ENCODE measurements around the gene CHCHD6. TPM values are rescaled to one million over a fixed set of nuclear protein-coding genes. Genes with fewer than 3 reads are reported as not detected.

Gene CHCHD6
- total and polyA plus RNA-seq, 2 of the 4 experiments (the other 2 are of a cell fraction), result 18.8 to 28.9 TPM

DNA sequence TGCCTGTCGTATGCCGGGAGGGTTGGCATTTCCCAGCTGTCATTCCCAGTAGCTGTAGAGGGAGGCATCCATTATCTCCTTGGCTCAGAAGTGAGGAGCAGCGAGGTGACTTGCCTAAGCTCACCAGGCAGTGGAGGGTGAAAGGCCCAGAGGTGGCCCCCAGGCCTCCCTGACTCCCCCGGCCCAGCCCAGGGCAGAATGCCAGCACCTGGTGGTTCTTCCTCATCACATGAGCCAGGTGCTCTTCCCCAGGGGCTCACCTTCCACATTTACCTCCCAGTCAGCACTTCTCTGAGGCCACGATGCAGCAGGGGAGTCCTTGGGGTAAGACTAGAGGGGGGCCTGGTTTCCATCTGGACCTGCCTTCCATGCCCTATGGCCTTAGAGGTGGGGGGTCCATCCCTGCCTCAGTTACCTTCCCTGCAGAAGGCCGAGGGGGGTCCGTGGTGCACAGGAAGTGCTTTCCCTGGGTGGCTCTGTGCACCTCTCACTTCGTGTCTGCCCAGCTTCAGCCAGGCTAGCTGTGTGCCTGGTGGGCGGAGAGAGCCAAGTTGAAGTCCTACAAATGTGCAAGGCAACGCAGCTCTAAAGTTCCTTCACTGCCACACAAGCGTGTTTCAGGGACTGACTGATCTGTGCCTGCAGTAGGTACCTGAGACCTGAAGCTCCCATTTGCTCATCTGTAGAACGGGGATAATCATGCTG is 208.6 kb downstream of the CHCHD6 start:
- no peak overlapping the region for H4K91ac ChIP-seq (ENCODE audit: insufficient read depth, low read depth, low read length)
- no peak overlapping the region for H2BK20ac ChIP-seq (ENCODE audit: low read depth, low read length)
- in situ Hi-C loops (cut with MboI; ENCODE audit: low sequenced_read_pairs) (no loop called here), dilution Hi-C loops (cut with HindIII; ENCODE audit: low sequenced_read_pairs, unreplicated experiment) (no loop called here), intact Hi-C loops (cut with micrococcal nuclease) (no loop called here)
- H2AK9ac ChIP-seq (replicated peaks; ENCODE audit: low read depth, low read length, poor library complexity), result no peak overlapping the region
- no TSS peak for BruUV-seq (replicated peaks)
- H3K27me3 ChIP-seq (ENCODE audit: control insufficient read depth, insufficient read depth, low read length), result no peaks in the 10 kb centered on the region
- WGBS, 2 experiments (ENCODE audit: extremely low coverage in 2 of 2, insufficient read length in 1 of 2), result 91% methylated on average over 4 of the region's 12 CpGs; no CpG with 5 or more reads in 1 of the 2 experiments
- no peak overlapping the region for H3K27ac ChIP-seq (ENCODE audit: insufficient read depth, low read length)
- no peak overlapping the region for H3K9ac ChIP-seq (ENCODE audit: low read depth, low read length)
- no peaks in the 10 kb centered on the region for H4K20me1 ChIP-seq (ENCODE audit: insufficient read depth, low read length)
- CTCF ChIA-PET, result interaction anchor here (1.0 kb wide), 1 partner anchor 15 kb away, joined by 6 read pairs; no protein-coding TSS in a partner anchor
- no peak for ATAC-seq (ENCODE audit: low read depth)
- no peak overlapping the region for H2BK15ac ChIP-seq (ENCODE audit: low read depth, low read length)
- peaks cover 6% of the 10 kb centered on the region; the same call in 1 of the 2 replicates for H3K4me1 ChIP-seq (ENCODE audit: control insufficient read depth, insufficient read depth, low read length)
- H2BK5ac ChIP-seq (ENCODE audit: low read depth, low read length, poor library complexity, severe bottlenecking), result no peak overlapping the region
- H3K9me3 ChIP-seq (ENCODE audit: control insufficient read depth, insufficient read depth, low read length), result no peaks in the 10 kb centered on the region
- peak overlapping the region; percentile 5 for H2AFZ ChIP-seq (replicated peaks; ENCODE audit: low read length, poor library complexity)
- no peak overlapping the region; the same call in 1 of the 2 replicates for H2BK120ac ChIP-seq (ENCODE audit: low read depth, low read length)
- peaks cover 21% of the 10 kb centered on the region for H3K9me1 ChIP-seq (ENCODE audit: insufficient read depth, low read length)
- no peak overlapping the region for H3K18ac ChIP-seq (ENCODE audit: low read depth, low read length)
- no peak for DNase-seq
- H2AK5ac ChIP-seq (ENCODE audit: low read depth, low read length), result peak overlapping the region; percentile 45; the same call in 1 of the 2 replicates
- H4K5ac ChIP-seq (ENCODE audit: low read depth, low read length), result no peak overlapping the region
- no peak overlapping the region for H3K56ac ChIP-seq (ENCODE audit: extremely low read depth, insufficient read depth, low read length)
- H3K36me3 ChIP-seq (ENCODE audit: control insufficient read depth, insufficient read depth, low read length), result no peaks in the 10 kb centered on the region
- no peak overlapping the region for H4K8ac ChIP-seq (ENCODE audit: low read depth in 2 of 2, low read length in 2 of 2)
- POLR2A ChIA-PET (ENCODE audit: unreplicated experiment), result no interaction called here
- H3K23ac ChIP-seq (ENCODE audit: low read depth, low read length), result no peak overlapping the region
- peaks cover 0 to 11% of the 10 kb centered on the region in 2 experiments; a peak in 2 of 4 replicates for H3K79me1 ChIP-seq (ENCODE audit: low read depth in 1 of 2, low read length in 2 of 2)
- no peak overlapping the region for H3K4me3 ChIP-seq (ENCODE audit: insufficient read depth, low read depth, low read length)
- H3K14ac ChIP-seq (replicated peaks; ENCODE audit: low read depth, low read length), result peak overlapping the region; percentile 44; the same call in 1 of the 2 replicates
- no peak overlapping the region for H3K4me2 ChIP-seq (ENCODE audit: low read depth, low read length)
- no peak for TF ChIP-seq MXI1 (IDR thresholded peaks at IDR 0.05; ENCODE audit: borderline replicate concordance, low read depth, low read length)
- no peak for TF ChIP-seq RCOR1 (IDR thresholded peaks at IDR 0.05; ENCODE audit: insufficient replicate concordance, low read length)
- TF ChIP-seq BHLHE40 (IDR thresholded peaks at IDR 0.05; ENCODE audit: low read depth, low read length), result no peak
- no peak for TF ChIP-seq SMC3 (IDR thresholded peaks at IDR 0.05; ENCODE audit: low read depth, low read length)
- no peak for TF ChIP-seq FOS (IDR thresholded peaks at IDR 0.05; ENCODE audit: low read depth, low read length)
- TF ChIP-seq MAFK (IDR thresholded peaks at IDR 0.05; ENCODE audit: low read depth, low read length), result no peak
- no peak for TF ChIP-seq MAZ (IDR thresholded peaks at IDR 0.05; ENCODE audit: borderline replicate concordance, low read depth, low read length)
- TF ChIP-seq RAD21 (IDR thresholded peaks at IDR 0.05; ENCODE audit: low read length), result no peak
- TF ChIP-seq POLR2A (IDR thresholded peaks at IDR 0.05; ENCODE audit: low read depth, low read length), result no peak
- H3K4ac ChIP-seq (ENCODE audit: low read depth, low read length), result peak overlapping the region; percentile 66

Measured in IMR-90 (cell line).